ENCODE measurements around the gene ZFP69.

The ZFP69 gene

GRCh38 chr1:40462956-40463590, 14.0 kb upstream of the ZFP69 start:
- H3K4me3 ChIP-seq (ENCODE audit: low read depth, low read length), result no peak overlapping the region
- TF ChIP-seq CTCF (IDR thresholded peaks at IDR 0.05; ENCODE audit: low read depth, low read length), result no peak
- no peak for TF ChIP-seq POLR2A (IDR thresholded peaks at IDR 0.05; ENCODE audit: extremely low read depth, insufficient read length)
- no peak for TF ChIP-seq MAX (IDR thresholded peaks at IDR 0.05; ENCODE audit: low read depth, low read length)
- DNase-seq (ENCODE audit: low read depth), result no peak

- TF ChIP-seq CTCF (IDR thresholded peaks at IDR 0.05; ENCODE audit: low read depth, low read length), result no peak
- no peak for TF ChIP-seq MYC (IDR thresholded peaks at IDR 0.05; ENCODE audit: low read depth, low read length)
- TF ChIP-seq POLR2A (IDR thresholded peaks at IDR 0.05; ENCODE audit: extremely low read depth, insufficient read length), result no peak
- no peak for TF ChIP-seq MAX (IDR thresholded peaks at IDR 0.05; ENCODE audit: low read depth, low read length)
- H3K4me3 ChIP-seq (ENCODE audit: low read depth, low read length), result no peak overlapping the region
These were observed 7.8 kb upstream of the ZFP69 start for GRCh38 chr1:40469327-40469726.

GRCh38 chr1:40475268-40475667, 1.8 kb upstream of the ZFP69 start:
- DNase-seq (ENCODE audit: low read depth), result no peak
- TF ChIP-seq MAX (IDR thresholded peaks at IDR 0.05; ENCODE audit: low read depth, low read length) (no peak), MYC (IDR thresholded peaks at IDR 0.05; ENCODE audit: low read depth, low read length) (no peak), CTCF (IDR thresholded peaks at IDR 0.05; ENCODE audit: low read depth, low read length) (no peak), POLR2A (IDR thresholded peaks at IDR 0.05; ENCODE audit: extremely low read depth, insufficient read length) (no peak)

More at GRCh38 chr1:40469327-40469726, 7.8 kb upstream of the ZFP69 start:
- DNase-seq (ENCODE audit: low read depth), result no peak

GRCh38 chr1:40477678-40478053, 576 bp downstream of the ZFP69 start:
- DNase-seq (ENCODE audit: low read depth), result peak; percentile 67
- H3K4me3 ChIP-seq (ENCODE audit: low read depth, low read length), result peak overlapping the region; percentile 75
- TF ChIP-seq MYC (IDR thresholded peaks at IDR 0.05; ENCODE audit: low read depth, low read length) (peak; percentile 25; the same call in 1 of the 2 replicates), CTCF (IDR thresholded peaks at IDR 0.05; ENCODE audit: low read depth, low read length) (no peak), MAX (IDR thresholded peaks at IDR 0.05; ENCODE audit: low read depth, low read length) (peak; percentile 41; the same call in 1 of the 2 replicates), POLR2A (IDR thresholded peaks at IDR 0.05; ENCODE audit: extremely low read depth, insufficient read length) (no peak)

More at GRCh38 chr1:40475268-40475667, 1.8 kb upstream of the ZFP69 start:
- H3K4me3 ChIP-seq (ENCODE audit: low read depth, low read length), result no peak overlapping the region

GRCh38 chr1:40478276-40478675, 1.2 kb downstream of the ZFP69 start:
- TF ChIP-seq POLR2A (IDR thresholded peaks at IDR 0.05; ENCODE audit: extremely low read depth, insufficient read length) (no peak), MYC (IDR thresholded peaks at IDR 0.05; ENCODE audit: low read depth, low read length) (no peak), MAX (IDR thresholded peaks at IDR 0.05; ENCODE audit: low read depth, low read length) (no peak), CTCF (IDR thresholded peaks at IDR 0.05; ENCODE audit: low read depth, low read length) (no peak)
- H3K4me3 ChIP-seq (ENCODE audit: low read depth, low read length), result peak overlapping the region; percentile 75

More at GRCh38 chr1:40478276-40478675, 1.2 kb downstream of the ZFP69 start:
- no peak for DNase-seq (ENCODE audit: low read depth)

Measured in NB4 (cell line).